HG03571 (cell line): Measurements from ENCODE around the gene BTBD2.

Experiments used
- ATAC-seq: cut with Tn5 transposase; IDR thresholded peaks from one replicate; pipeline ENCODE4 v1.9.1; 2021; ENCODE audit not compliant: unreplicated experiment

Gene BTBD2

DNA sequence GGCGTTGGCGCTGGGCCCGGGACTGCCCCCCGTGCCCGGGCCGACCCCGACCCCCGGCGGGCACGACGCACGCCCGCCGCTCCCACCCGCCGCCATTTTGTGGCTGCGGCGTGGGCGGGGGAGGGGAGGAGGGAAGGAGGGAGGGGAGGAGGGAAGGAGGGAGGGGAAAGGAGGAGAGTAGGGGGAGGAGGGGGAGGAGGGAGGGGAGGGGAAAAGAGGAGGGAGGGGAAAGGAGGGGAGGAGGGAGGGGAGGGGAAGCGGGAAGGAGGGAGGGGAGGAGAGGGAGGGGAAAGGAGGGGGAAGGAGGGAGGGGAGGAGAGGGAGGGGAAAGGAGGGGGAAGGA, at the start of gene BTBD2:
BTBD2 (minus strand) TSS at position 107 of the 343 bp plus-strand sequence; CDS start at position 96, 11 bp downstream.
- no peak for ATAC-seq

DNA sequence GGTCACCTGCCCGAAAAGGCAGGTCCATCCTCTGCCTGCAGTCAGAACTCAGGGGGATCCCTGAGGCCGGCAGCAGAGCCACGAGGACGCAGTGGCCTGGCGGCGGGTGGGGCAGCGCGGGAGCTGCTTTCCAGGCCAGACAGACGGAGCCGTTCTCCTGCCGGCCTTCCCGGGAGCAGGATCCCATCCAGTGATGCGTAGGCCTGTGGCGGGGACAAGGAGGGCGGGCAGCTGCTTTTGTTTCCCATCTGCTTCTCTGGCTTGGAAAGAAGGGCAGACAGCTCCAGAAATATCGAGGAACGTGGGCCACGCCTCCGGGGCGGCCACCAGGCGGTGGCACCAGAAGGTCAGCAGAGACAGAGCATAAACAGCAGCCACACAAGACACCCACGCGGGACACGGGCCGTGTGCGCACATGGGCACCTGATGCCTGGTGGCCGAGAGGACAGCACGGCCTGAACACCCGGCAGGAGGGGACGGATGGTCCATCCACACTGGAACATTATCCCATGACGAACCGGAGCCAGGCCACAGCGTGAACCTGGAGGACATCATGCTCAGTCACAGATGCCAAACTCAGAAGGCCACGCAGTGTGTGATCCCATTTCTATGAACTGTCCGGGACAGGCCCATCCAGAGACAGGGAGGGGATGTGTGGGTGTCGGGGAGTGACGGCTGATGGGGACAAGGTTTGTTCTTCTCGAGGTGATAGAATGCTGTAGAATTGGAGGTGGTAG, 49.4 kb upstream of the BTBD2 start:
- no peak for ATAC-seq

DNA sequence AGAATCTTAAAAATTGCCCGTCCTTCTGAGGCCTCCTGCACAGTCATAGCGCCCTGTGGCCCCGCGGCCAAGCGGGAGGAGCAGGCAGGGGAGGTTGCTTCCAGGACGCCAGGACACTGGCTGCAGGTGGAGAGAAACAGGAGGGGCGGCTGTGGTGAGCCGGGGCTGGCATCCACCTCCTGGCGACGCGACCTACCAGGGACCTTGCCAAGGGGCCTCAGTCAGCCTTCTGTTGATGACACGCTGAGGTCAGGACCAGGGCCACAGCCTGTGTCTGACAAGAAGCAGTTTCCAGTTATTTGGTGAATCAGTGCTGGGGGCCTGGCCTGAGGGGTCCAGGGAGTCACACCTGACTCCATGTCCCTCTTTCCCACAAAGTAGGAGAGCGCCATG, 48.9 kb upstream of the BTBD2 start:
- ATAC-seq = no peak

DNA sequence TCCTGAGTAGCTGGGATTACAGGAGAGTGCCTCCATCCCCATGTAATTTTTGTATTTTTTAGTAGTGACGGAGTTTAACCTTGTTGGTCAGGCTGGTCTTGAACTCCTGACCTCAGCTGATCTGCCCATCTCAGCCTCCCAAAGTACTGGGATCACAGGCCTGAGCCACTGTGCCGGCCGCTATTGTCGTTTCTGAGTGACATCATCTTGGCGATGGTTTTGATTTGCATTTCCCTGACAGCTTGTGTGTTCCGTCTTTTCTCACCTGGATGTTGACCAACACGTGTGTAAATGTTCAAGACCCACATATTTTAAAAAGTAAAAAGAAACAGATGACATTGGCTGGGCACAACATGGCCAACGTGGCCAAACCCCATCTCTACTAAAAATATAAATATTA, 48.3 kb upstream of the BTBD2 start:
- ATAC-seq = no peak

DNA sequence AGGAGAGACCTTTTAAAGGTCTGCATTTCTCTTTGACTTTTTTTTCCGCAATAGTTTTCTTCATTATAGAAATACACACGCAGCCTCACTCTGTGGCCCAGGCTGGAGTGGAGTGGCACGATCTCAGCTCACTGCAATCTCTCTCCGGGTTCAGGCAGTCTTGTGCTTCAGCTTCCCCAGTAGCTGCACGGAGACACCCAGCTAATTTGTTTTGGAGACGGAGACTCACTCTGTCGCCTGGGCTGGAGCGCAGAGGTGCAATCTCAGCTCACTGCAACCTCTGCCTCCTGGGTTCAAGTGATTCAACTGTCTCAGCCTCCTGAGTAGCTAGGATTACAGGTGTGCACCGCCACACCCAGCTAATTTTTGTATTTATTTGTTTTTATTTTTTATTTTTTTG, 47.3 kb upstream of the BTBD2 start:
- no peak for ATAC-seq

DNA sequence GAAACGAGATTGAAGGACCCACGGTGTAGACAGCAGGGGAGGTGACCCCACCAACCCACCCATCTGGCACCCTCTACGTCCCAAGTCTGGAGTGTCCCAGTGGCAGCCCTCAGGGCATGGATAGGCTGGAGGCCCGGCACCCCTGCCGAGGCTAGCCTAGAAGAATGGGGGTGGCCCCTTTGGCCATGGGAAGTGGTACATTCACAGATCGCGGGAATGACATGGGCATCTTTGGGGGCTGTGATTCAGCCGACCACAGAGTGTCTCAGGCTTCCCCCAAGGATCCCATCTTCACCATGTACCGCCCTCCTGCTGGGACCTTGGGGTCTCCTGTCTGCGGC, 46.8 kb upstream of the BTBD2 start:
- ATAC-seq = peak; percentile 1

DNA sequence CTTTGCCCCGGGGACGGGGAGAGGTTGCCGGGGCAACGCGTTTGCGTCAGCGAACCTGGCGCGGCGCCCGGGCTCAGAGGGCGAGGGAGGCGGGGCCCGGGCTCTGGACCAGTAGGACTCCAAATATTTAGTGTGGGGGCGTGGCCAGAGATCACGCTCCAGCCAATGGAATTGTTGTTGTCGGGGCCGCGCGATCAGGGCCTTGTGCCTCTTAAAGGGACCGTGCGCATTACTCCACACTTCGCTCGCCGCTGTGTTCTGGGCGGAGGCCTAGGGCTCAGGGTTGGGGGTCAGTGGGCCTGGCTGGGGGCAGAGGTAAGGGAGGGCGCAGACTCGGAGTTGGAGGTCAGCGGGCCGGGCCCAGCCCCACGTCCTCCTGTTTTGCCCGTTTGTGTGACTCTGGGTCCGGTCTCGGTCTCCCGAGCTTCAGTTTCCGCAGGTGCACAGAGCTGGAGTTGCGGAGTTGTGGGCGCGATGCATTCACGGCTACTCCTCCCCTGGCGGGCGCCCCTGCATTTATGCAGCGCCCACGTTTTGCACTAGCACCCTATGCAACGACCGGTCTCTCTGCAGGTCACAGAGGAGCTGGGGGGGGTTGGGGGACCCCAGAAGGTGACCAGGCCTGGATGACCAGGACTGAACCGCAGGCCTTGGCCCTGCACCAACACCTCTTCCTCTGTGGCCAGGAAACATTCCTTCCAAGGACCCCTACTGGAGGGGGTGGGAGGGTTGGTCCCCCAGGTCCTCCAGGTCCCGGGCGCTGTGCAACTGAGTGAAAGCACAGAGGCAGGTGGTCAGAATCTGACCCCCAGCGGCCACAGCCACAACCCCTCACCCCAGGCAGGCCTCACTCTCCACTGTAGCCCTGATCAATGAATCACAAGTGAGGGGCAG, 46.2 kb upstream of the BTBD2 start:
- ATAC-seq = peak; percentile 62

DNA sequence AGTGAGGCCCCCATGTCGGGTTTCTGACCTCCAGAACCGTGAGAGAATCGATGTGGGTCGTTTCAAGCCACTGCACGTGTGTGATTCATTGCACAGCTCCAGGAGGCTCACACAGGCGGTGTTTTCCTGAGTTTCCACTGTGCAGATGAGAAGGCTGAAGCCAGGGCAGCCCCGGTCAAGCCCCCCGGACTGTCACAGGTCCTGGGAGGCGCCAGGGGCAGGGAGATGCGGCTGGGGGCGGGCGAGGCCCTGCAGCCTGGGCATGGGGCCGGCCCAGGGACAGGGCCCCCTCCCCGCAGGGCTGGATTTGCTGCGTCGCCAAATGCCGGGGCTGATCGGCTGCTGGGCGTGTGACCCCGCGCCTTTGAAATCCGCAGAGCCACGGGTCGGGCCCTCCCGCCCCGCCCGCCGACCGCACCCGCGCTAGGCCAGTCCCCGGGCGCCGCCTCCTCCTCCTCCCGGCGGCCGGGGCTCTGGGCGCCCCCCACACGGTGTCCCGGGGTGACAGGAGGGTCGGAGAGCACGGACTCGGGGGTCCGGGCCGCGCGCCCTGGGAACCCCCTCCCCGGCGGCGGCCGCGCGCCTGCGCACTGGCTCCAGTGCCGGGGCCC, 45.5 kb upstream of the BTBD2 start:
- ATAC-seq = peak; percentile 22

DNA sequence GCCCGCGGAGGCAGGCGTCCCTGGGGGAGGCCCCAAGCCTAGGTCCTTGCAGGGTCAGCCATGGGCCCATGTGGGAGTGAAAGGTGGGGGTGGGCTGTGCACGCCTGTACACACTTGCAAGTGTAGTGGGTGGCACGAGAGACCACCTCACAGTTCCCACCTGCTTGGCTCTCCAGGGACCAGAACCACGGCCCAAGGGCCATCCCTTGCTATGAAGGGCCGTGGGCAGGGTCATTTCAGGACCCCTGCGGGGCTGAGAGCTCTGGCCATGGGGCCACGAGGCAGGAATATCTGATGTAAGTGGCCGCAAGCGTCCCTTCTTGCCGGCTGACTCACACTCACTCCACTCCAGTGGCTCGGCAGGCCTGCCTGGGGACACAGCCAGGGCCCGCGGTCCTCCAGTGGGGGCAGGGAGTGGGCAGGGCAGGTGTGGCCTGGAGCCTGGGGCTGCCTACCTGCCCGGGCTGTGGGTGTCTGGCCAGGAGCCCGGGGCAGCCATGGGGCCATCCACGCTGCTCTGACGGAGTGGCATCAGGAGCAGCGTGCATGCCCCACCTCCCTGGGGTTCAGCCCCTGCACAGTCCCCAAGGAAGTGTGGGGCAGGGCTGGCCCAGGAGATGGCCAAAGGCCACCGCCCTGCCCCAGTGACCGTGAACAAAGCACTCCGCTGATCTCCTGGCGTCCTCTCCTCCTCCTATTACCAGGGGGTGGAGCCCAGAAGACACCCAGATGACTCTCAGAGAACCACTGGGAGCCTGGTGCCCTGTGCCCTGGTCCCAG, 44.1 kb upstream of the BTBD2 start:
- no peak for ATAC-seq

DNA sequence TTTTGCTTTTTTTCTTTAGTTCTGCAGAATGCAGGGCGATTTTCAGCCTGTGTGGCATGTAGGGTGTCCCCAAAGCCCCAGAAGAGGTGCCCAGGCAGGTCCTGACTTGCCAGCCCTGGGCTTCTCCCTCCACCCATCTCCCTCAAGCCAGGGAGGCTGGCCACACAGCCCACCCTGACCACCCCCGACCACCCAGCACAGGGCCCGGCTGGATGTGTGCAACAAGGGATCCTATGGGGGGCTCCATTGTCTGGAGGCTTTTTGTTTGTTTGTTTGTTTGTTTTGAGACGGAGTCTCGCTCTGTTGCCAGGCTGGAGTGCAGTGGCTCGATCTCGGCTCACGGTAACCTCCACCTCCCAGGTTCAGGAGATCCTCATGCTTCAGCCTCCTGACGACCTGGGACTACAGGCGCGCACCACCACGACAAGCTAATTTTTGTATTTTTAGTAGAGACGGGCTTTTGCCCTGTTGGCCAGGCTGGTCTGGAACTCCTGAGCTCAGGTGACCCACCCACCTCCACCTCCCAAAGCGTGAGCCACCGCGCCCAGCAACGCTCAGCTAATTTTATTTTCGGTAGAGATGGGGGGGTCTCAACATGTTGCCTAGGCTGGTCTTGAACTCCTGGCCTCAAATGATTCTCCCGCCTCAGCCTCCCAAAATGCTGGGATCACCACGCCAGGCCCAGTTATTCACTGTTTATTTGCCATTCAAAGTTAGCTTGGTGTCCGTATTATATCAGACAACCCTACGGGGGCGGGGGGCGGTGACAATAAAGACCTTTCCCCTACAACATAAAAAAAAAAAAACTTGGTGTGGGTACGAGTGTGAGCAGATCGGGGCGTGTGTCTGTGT, 43.3 kb upstream of the BTBD2 start:
- ATAC-seq = no peak

DNA sequence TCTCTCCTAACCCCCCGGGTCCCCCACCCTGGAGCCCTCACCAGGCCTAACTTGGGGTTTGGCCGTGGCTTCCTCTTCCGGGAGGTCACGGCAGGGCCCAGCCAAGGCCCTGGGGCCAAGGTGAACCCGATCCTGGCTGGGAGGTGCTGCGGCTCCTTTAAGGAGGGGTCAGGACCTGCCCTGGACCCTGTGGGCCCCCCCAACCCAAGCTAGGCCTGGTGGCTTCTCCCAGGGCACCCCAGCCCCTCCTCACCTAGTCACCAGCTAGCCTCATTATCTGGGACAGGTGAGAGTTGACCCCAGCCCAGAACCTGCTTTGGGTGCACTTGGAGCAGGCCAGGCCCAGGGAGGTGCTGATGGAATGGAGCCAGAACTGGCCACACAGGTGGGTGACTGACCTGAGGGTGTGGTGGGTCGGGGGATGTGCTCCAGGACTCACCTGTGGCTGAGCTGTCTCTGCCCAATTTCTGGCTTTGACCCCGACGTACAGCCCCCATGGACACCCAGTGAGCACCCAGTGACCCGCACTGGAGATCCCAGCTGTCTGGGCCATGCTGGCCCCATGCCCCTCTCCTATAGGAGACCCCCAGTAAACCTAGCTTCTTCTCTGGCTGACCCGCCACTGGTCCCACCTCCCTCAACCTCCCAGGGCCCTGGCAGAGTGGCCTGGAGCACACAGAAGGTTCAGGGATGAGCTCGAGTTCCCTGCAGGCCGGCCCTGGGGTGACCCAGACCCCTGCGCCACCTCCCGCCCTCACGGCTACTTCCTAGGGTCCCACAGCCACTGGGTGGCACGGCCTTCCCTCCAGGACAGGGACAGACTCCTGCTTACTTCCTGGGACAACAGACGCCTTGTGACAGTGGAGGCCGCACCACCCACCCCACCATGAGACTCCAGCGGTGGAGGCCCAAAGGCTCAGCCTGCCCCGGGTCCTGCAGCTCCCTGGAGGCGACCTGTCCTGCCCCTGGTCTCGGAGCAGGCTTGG, 42.3 kb upstream of the BTBD2 start:
- ATAC-seq = no peak

DNA sequence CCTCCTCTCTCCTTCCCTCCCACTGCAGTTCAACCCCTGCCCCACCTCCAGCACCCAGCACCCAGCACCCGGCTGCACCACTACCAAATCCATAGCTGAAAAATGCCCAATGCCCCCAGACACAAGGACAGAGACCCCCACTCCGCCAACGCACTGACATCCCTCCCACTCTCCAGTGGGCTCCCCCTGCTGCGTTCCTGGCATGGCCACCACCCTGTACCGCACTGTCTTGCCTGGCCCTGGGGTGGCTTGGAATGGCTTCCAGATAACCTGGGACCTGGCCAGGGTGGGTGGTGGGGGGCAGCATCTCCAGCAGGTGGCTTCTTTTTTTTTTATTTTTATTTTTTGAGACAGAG, 41.3 kb upstream of the BTBD2 start:
- no peak for ATAC-seq

DNA sequence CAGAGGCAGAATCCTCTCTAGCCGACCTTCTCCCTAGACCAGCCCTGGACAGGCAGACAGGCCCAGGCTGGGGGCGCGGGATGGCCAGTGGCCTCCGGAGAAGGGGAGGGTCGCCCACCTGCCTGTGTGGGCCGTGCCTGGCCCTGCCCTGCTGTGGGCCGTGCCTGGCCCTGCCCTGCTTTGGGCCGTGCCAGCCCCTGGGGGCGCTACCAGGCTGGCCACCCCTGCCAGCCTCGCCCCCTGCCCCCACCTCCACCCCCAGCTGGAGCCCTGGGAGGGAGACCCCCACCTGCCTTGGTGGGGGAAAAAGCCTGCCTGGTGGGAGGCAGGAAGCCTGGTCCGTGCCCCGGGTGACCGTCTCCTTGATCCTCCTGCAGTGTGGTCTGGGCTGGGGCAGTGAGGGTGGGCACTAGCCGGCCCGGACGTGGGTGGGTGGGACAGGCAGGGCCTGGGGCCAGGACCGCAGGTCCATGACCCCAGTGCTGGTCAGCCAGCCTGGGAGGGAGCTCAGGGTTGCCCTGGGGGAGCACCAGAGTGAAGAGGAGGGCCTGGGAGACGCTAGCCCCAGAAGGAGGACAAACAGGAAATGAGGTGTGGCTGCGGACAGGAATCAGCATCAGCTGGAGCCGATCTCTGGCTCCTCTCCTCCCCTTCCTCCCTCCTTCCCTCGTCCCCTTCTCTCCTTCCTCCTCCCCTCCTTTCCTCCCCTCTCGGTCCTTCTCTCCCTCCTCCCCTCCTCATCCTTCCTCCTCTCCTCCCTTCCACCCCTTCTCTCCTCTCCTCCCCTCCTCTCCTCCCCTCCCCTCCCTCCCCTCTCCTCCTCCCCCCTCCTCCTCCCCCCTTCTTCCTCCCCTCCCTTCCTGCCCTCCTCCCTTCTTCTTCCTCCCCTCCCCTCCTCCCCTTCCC, 40.7 kb upstream of the BTBD2 start:
- no peak for ATAC-seq

DNA sequence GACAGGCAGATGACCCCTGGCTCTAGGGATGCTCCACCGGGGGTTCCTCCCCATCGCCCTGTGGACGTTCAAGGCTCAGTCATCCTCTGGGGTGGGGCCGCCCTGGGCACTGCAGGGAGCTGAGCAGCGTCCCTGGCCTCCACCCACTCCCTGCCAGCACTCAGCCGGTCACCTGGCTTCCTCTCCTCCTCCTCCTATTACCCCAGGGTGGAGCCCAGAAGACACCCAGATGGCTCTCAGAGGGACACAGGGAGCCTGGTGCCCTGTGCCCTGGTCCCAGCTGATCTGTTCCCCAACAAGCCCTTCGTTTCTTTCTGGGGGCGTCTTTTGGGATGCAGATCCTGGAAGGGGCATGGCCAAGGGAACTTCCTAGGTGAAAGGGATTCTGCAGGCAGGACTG, 39.2 kb upstream of the BTBD2 start:
- ATAC-seq = no peak

DNA sequence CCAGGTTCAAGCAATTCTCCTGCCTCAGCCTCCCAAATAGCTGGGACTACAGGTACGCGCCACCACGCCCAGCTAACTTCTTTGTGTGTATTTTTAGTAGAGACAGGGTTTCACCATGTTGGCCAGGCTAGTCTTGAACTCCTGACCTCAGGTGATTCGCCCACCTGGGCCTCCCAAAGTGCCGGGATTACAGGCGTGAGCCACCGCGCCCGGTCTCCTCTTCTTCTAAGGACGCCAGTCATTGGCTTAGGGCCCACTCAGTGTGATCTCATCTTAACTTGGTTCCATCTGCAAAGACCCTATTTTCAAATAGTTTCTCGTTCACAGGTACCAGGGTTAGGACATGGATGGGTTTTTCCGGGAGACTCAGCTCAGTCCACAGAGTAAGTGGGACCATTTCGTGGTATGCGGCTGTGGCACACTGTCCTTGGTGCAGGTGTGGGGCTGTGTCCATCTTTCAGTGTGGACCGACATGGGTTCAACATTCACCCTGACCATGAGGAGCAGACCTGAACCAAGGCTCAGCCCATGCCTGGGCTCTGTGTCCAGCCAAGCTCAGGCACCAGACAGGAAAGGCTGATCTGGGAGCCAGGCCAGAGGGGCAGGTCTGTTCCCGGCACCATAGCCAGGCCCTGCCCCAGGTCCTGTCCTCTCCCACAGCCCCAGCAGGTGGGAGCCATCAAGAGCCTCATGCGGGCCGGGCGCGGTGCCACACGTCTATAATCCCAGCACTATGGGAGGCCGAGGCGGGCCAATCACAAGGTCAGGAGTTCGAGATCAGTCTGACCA, 38.3 kb upstream of the BTBD2 start:
- no peak for ATAC-seq

DNA sequence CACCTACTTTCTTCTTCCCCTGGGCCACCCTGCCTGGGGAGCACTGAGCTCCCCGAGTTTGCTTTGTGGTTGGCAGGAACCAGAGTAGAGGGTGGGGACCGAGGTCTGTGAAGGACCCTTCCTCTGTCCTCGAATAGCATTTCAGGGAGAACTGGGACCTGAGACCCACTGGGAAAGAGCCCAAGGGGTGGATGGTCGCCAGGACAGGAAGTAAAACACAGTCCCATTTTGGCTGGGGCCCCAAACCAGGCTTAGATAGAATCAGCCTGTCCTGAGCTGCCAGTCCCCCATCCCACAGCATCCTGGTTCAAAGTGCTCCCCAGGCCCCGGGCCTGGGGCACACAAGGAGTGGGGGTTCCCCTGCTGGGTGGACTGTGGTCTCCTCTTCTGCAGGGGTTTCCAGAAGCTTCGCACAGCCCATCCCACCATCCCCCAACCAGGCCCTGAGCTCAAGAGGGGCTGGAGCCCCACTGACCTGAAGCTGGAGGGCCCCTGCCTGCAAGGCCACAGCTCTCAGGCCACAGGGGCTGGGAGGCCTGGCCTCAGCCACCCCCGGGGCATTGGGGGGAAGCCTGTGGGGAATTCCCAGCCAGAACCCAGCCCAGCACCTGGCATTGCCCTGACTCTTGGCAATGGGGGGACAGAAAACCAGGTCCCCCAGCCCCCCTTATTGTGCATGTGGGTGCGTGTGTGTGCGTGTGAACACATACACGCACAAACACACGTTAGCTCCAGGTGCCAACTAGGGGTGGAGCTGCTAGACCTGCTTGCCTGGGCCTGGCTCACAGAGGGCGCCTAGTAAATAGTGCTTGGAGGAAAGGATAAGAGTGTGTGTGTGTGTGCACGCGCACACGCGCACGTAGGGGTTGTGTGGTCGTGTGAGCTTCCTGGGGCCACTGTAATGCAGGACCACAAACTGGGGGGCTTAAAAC, 36.5 kb upstream of the BTBD2 start:
- no peak for ATAC-seq
